HG03064 (cell line): ENCODE results near the gene BEGAIN.

Source experiments
- ATAC-seq: cut with Tn5 transposase; IDR thresholded peaks from one replicate; pipeline ENCODE4 v1.9.1; 2021; ENCODE audit warnings: low read depth; ENCODE audit not compliant: unreplicated experiment

BEGAIN gene

GRCh38 chr14:100601914-100602313 is 14.7 kb upstream of the BEGAIN start:
- ATAC-seq, result no peak

GRCh38 chr14:100601064-100601463 is 13.8 kb upstream of the BEGAIN start:
- ATAC-seq, result no peak

GRCh38 chr14:100599981-100600380 is 12.8 kb upstream of the BEGAIN start:
- no peak for ATAC-seq

- ATAC-seq, result no peak
Measured at GRCh38 chr14:100594625-100594951, 7.4 kb upstream of the BEGAIN start.

GRCh38 chr14:100593751-100594624 is 6.8 kb upstream of the BEGAIN start:
- no peak for ATAC-seq

GRCh38 chr14:100592972-100593371 is 5.8 kb upstream of the BEGAIN start:
- ATAC-seq, result no peak

GRCh38 chr14:100592461-100592891 is 5.3 kb upstream of the BEGAIN start:
- ATAC-seq, result no peak

- no peak for ATAC-seq
Measured at GRCh38 chr14:100591453-100592371, 4.5 kb upstream of the BEGAIN start.

GRCh38 chr14:100590726-100591452 is 3.7 kb upstream of the BEGAIN start:
- no peak for ATAC-seq

GRCh38 chr14:100589760-100590469 is 2.7 kb upstream of the BEGAIN start:
- ATAC-seq, result no peak

GRCh38 chr14:100589071-100589759 is 2.0 kb upstream of the BEGAIN start:
- no peak for ATAC-seq

- ATAC-seq, result no peak
Measured at GRCh38 chr14:100588671-100589070, 1.5 kb upstream of the BEGAIN start.

GRCh38 chr14:100587763-100588411 is 670 bp upstream of the BEGAIN start:
- no peak for ATAC-seq

- no peak for ATAC-seq
Measured at GRCh38 chr14:100586403-100587085, 673 bp downstream of the BEGAIN start.

- no peak for ATAC-seq
Measured at GRCh38 chr14:100586153-100586402, 1.1 kb downstream of the BEGAIN start.

- ATAC-seq, result no peak
Measured at GRCh38 chr14:100585448-100586152, 1.6 kb downstream of the BEGAIN start.

GRCh38 chr14:100584056-100585031 is 2.9 kb downstream of the BEGAIN start:
- no peak for ATAC-seq
